GM23338 (cell line): ENCODE measurements around the gene RELN.

ENCODE experiments used
- CREB1 ChIP-seq: fragments of 250-450 bp; sonication (Bioruptor Pico); IDR thresholded peaks from 2 replicates; pipeline ENCODE4 v1.5.0; 2020; ENCODE audit warnings: low read depth, mild to moderate bottlenecking, moderate library complexity
- EZH2 ChIP-seq: fragments of 200-600 bp; sonication (generic); IDR thresholded peaks from one replicate; pipeline ENCODE4 v1.8.0; 2017; ENCODE audit warnings: antibody characterized with exemption, mild to moderate bottlenecking, low read depth; ENCODE audit not compliant: unreplicated experiment
- EZH2phosphoT487 ChIP-seq: fragments of 200-600 bp; sonication (generic); IDR thresholded peaks from one replicate; pipeline ENCODE4 v1.8.1; 2018; ENCODE audit warnings: antibody characterized with exemption; ENCODE audit not compliant: unreplicated experiment
- JUNB ChIP-seq: IDR thresholded peaks from one replicate; pipeline ENCODE4 v1.6.1; 2016; ENCODE audit warnings: antibody characterized with exemption; ENCODE audit not compliant: unreplicated experiment
- NANOG ChIP-seq: IDR thresholded peaks from 2 replicates; pipeline ENCODE4 v1.6.1; 2016; ENCODE audit warnings: antibody characterized with exemption, borderline replicate concordance
- POLR2AphosphoS5 ChIP-seq: IDR thresholded peaks from 2 replicates; pipeline ENCODE4 v1.6.1; 2016; ENCODE audit warnings: antibody characterized with exemption, low read depth
- REST ChIP-seq: IDR thresholded peaks from one replicate; pipeline ENCODE4 v1.6.1; 2018; ENCODE audit warnings: antibody characterized with exemption; ENCODE audit not compliant: unreplicated experiment
- STAT1 ChIP-seq: IDR thresholded peaks from one replicate; pipeline ENCODE4 v1.6.1; 2016; ENCODE audit warnings: antibody characterized with exemption; ENCODE audit not compliant: unreplicated experiment
- ZNF331 ChIP-seq: fragments of 250-450 bp; sonication (Bioruptor Pico); IDR thresholded peaks from 2 replicates; pipeline ENCODE4 v1.5.0; 2020; ENCODE audit warnings: low read depth, mild to moderate bottlenecking, moderate library complexity
- TF ChIP-seq, protein P1 (sequence below), 2 experiments: fragments of 200-600 bp in 1 of 2; sonication (generic) in 1 of 2; conservative IDR thresholded peaks; 2 replicates each; pipeline versions ENCODE4 v1.5.1 to v1.6.1; 2016 to 2017; ENCODE audit warnings: antibody characterized with exemption in 2 of 2, low read depth in 2 of 2, mild to moderate bottlenecking in 2 of 2, moderate library complexity in 1 of 2

DNA sequence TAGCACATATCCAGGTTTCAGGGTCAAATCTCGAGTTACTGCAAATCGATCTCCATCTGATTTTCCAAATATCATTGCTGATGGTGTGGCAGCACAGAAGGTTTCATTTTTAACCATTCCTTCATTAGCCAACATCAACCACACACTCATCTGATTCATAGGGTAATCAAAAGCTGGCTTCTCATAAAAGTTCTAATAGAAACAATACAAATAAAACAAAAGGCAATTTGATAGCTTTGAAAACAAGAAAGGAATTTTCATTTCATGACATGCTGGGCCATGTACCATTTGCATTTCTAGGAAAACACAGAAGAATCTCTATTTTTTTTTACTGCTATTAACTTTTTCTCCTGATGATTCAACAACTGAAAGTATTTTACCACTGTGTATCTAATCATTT, 395.8 kb downstream of the RELN start:
- TF ChIP-seq, protein P1, sequence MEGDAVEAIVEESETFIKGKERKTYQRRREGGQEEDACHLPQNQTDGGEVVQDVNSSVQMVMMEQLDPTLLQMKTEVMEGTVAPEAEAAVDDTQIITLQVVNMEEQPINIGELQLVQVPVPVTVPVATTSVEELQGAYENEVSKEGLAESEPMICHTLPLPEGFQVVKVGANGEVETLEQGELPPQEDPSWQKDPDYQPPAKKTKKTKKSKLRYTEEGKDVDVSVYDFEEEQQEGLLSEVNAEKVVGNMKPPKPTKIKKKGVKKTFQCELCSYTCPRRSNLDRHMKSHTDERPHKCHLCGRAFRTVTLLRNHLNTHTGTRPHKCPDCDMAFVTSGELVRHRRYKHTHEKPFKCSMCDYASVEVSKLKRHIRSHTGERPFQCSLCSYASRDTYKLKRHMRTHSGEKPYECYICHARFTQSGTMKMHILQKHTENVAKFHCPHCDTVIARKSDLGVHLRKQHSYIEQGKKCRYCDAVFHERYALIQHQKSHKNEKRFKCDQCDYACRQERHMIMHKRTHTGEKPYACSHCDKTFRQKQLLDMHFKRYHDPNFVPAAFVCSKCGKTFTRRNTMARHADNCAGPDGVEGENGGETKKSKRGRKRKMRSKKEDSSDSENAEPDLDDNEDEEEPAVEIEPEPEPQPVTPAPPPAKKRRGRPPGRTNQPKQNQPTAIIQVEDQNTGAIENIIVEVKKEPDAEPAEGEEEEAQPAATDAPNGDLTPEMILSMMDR (conservative IDR thresholded peaks at IDR 0.05; ENCODE audit: low read depth in 2 of 2): no peak
- TF ChIP-seq CREB1 (CRISPR knock-in tag): no peak
- no peak for TF ChIP-seq POLR2AphosphoS5
- TF ChIP-seq EZH2: no peak
- no peak for TF ChIP-seq REST
- no peak for TF ChIP-seq NANOG
- no peak for TF ChIP-seq EZH2phosphoT487
- TF ChIP-seq STAT1: no peak
- no peak for TF ChIP-seq JUNB
- no peak for TF ChIP-seq ZNF331 (CRISPR knock-in tag)
